ENCODE results near the gene GAS6.

Gene GAS6

GRCh38 chr13:113883921-113884804, 20.3 kb upstream of the GAS6 start:
- no peak overlapping the region for H3K4me3 ChIP-seq (ENCODE audit: low read depth, low read length)
- DNase-seq (ENCODE audit: low read depth, low spot score) = no peak
- TF ChIP-seq CTCF (IDR thresholded peaks at IDR 0.05; ENCODE audit: insufficient read depth, low read length, missing control alignments) = no peak
- CTCF ChIA-PET = no interaction called here
- POLR2A ChIA-PET = no interaction called here

DNA sequence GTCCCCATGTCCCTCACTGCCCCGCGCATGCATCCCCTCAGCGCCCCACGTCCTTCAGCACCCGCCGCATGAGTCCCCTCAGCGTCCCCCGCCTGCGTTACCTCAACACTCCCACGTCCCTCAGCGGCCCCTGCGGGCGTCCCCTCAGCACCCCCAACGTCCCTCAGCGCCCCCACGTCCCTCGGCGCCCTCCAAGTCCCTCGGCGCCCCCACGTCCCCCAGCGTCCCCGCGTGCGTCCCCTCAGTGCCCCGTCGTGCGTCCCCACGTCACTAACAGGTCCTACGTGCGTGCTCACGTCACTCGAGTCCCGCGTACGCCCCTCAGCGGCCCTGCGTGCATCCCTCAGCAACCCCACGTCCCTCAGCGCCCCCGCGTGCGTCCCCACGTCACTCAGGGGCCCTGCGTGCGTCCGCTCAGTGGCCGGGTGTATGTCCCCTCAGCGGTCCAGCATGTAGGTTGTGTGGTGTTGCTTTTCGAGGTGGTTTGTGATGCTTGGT, 19.5 kb upstream of the GAS6 start:
- TF ChIP-seq CTCF (IDR thresholded peaks at IDR 0.05; ENCODE audit: insufficient read depth, low read length, missing control alignments) = no peak
- ChIA-PET CTCF (no interaction called here), POLR2A (no interaction called here)
- no peak for DNase-seq (ENCODE audit: low read depth, low spot score)
- no peak overlapping the region for H3K4me3 ChIP-seq (ENCODE audit: low read depth, low read length)

- CTCF ChIA-PET = no interaction called here
Observed at GRCh38 chr13:113882716-113883115, 18.8 kb upstream of the GAS6 start.

DNA sequence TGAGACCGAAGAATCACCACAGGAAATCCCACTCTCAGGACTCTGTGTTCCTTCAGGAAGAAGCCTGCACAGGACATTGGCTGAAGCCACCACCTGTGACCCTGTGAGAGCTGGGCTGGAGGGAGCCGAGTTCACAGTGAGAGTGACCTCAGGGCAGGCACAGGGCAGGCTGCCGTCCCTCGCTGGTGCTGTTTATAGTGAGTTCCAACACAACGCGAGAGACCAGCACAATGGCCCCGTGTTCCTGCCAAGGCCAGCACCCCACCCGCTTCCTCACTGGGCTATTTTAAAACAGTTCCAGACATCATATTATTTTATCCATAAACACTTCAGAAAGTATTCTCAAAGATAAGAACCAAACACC, 18.4 kb upstream of the GAS6 start:
- POLR2A ChIA-PET = no interaction called here
- TF ChIP-seq CTCF (IDR thresholded peaks at IDR 0.05; ENCODE audit: insufficient read depth, low read length, missing control alignments) = no peak
- DNase-seq (ENCODE audit: low read depth, low spot score) = no peak
- no peak overlapping the region for H3K4me3 ChIP-seq (ENCODE audit: low read depth, low read length)
- CTCF ChIA-PET = no interaction called here

More at GRCh38 chr13:113882716-113883115, 18.8 kb upstream of the GAS6 start:
- no peak for DNase-seq (ENCODE audit: low read depth, low spot score)
- POLR2A ChIA-PET = no interaction called here
- TF ChIP-seq CTCF (IDR thresholded peaks at IDR 0.05; ENCODE audit: insufficient read depth, low read length, missing control alignments) = no peak
- no peak overlapping the region for H3K4me3 ChIP-seq (ENCODE audit: low read depth, low read length)

GRCh38 chr13:113881614-113882266, 17.9 kb upstream of the GAS6 start:
- DNase-seq (ENCODE audit: low read depth, low spot score) = no peak
- POLR2A ChIA-PET = no interaction called here
- no peak for TF ChIP-seq CTCF (IDR thresholded peaks at IDR 0.05; ENCODE audit: insufficient read depth, low read length, missing control alignments)
- CTCF ChIA-PET = no interaction called here
- H3K4me3 ChIP-seq (ENCODE audit: low read depth, low read length) = no peak overlapping the region

Data from AG04449 (cell line).